Lower leg skin (tissue), 4 donors: ENCODE results near the gene NSMCE1. TPM values are rescaled to one million over a fixed set of nuclear protein-coding genes. Genes with fewer than 3 reads are reported as not detected.

ENCODE experiments used
- DNase-seq, 2 donors: peaks; one replicate each; pipeline ENCODE4 v3.0.0-alpha.2; 2019; ENCODE audit warnings: low spot score in 2 of 2
- H3K4me3 ChIP-seq: fragments of 200-600 bp; sonication (generic); 2 replicates; pipeline ENCODE4 v1.5.1; 2017; ENCODE audit warnings: mild to moderate bottlenecking, low read depth; ENCODE audit not compliant: poor library complexity, severe bottlenecking
- POLR2A ChIP-seq, 2 donors: fragments of 450-650 bp; IDR thresholded peaks; one replicate each; pipeline ENCODE4 v1.6.1; 2016 to 2017; ENCODE audit warnings: antibody characterized with exemption in 2 of 2, mild to moderate bottlenecking in 1 of 2, moderate library complexity in 1 of 2
- WGBS, 2 donors: methylation state at CpG; one replicate each; pipeline ENCODE4 v1.1.5; 2018; 5-methylcytosine and 5-hydroxymethylcytosine counted together
- intact Hi-C: fragments of 100-400 bp; cut with DNase I; formaldehyde crosslinking; loops from one replicate; pipeline ENCODE4 v1.15.0; 2023; ENCODE audit warnings: low total_unique reads
- total RNA-seq, 4 donors: library from RNA; depleted of rRNA; stranded (reverse); fragments of >200 nt; gene quantifications; one replicate each; pipeline ENCODE4 v1.1.0, GENCODE V29; 2016
- TF ChIP-seq, protein P1 (sequence below), 3 donors: fragments of 450-650 bp; IDR thresholded peaks; one replicate each; pipeline ENCODE4 v1.5.1; 2016; ENCODE audit warnings: antibody characterized with exemption in 3 of 3, mild to moderate bottlenecking in 3 of 3, moderate library complexity in 2 of 3

NSMCE1 gene, protein sequence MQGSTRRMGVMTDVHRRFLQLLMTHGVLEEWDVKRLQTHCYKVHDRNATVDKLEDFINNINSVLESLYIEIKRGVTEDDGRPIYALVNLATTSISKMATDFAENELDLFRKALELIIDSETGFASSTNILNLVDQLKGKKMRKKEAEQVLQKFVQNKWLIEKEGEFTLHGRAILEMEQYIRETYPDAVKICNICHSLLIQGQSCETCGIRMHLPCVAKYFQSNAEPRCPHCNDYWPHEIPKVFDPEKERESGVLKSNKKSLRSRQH
- 10 to 100 TPM; 17.3 to 29.2 (median 21.1) TPM for total RNA-seq

DNA sequence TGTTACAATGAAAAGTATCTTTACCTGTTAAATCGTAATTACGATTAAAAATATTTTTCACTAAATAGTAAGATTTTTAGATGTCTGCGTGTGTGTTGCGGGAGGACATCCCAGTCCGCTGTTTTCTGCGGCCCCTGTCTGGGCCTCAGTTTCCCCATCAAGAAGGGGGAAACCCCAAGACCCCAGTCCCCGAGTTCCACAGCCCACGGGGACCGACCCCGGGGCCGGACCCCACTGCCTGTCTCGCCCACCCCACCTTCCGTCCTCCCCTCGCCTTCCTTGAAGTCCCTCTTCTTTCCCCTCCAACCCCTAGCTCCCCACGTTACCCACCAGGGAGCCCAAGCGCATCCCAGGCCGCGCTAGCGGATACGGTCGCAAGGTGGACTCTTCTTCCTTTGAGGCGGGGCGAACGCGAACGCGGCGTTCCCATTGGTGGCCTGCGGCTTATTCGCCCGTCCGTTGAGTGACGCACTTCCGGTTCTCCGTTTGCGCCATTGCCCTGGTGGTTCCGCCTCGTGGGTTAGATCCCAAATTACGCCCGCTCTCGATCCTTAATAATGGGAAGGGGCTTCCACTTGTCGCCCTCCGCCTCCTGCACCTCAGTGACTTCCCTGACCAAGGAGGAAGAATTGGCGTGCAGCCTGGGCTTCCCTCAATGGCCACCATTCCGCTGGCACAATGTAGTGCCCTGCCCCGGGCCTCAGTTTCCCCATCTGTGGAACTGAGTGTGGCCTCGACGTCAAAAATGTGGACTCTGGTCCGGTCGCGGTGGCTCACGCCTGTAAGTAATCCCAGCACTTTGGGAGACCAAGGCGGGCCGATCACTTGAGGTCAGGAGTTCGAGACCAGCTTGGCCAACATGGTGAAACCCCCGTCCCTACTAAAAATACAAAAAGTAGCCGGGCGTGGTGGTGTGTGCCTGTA lies at the start of gene NSMCE1:
TSS of gene NSMCE1 (minus strand) at position 397 of the 924 bp plus-strand sequence. CDS start 11,202 bp downstream, outside the sequence.
- peak; percentile 97 to 100 for DNase-seq
- peak within 1 kb of the TSS; percentile 71 for H3K4me3 ChIP-seq
- intact Hi-C loops = loop anchor here (5.0 kb wide), 1 partner anchor 44 kb away; the partner anchor contains the start of gene IL4R
- 8 to 11% methylated on average over 56 to 57 of the region's 58 CpGs for WGBS, 2 donors
- TF ChIP-seq, protein P1, sequence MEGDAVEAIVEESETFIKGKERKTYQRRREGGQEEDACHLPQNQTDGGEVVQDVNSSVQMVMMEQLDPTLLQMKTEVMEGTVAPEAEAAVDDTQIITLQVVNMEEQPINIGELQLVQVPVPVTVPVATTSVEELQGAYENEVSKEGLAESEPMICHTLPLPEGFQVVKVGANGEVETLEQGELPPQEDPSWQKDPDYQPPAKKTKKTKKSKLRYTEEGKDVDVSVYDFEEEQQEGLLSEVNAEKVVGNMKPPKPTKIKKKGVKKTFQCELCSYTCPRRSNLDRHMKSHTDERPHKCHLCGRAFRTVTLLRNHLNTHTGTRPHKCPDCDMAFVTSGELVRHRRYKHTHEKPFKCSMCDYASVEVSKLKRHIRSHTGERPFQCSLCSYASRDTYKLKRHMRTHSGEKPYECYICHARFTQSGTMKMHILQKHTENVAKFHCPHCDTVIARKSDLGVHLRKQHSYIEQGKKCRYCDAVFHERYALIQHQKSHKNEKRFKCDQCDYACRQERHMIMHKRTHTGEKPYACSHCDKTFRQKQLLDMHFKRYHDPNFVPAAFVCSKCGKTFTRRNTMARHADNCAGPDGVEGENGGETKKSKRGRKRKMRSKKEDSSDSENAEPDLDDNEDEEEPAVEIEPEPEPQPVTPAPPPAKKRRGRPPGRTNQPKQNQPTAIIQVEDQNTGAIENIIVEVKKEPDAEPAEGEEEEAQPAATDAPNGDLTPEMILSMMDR (IDR thresholded peaks at IDR 0.05) = no peak
- TF ChIP-seq POLR2A (IDR thresholded peaks at IDR 0.05) = peak in 1 of 2 donors; percentile 5

DNA sequence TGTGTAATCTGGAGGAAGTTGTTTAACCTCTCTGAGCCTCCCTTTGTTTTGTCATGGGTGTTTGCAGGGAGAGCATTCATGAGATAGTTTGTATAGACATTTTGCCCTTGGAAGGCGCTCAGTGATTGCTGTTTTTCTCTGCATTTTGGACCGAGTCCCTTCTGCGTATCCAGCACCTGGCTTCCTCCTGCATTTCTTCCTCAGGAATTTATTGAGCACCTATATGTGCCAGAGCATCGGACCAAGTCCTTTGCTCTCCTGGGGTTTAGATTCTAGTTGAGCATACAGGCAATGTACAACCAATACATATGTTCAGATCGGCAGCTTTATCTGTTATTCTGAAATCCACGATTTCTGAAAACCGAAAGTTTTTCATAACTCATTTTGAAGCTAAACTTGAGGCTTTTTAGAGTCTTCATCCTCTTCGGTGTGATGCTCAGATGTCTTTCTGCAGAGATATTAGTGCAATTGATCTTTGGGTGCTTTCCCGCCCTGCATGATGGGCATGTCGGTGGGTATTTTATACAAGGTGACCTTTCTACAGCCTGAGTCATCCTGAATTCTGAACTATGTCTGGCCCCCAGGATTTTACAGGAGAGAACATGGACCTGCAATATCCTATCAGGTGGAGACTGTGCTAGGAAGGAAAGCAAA lies 49.3 kb upstream of the NSMCE1 start:
- DNase-seq = no peak
- TF ChIP-seq POLR2A (IDR thresholded peaks at IDR 0.05) = no peak
- TF ChIP-seq, protein P1 (IDR thresholded peaks at IDR 0.05) = no peak
- no peak overlapping the region for H3K4me3 ChIP-seq
- WGBS, 2 donors = 64 to 68% methylated on average over 10 of the region's 10 CpGs
- intact Hi-C loops = no loop called here

GRCh38 chr16:27317320-27317719 lies 48.7 kb upstream of the NSMCE1 start:
- DNase-seq = peak; percentile 42 to 85
- 22 to 39% methylated on average over 6 to 7 of the region's 7 CpGs for WGBS, 2 donors
- no peak overlapping the region for H3K4me3 ChIP-seq
- no peak for TF ChIP-seq POLR2A (IDR thresholded peaks at IDR 0.05)
- TF ChIP-seq, protein P1 (IDR thresholded peaks at IDR 0.05) = no peak
- intact Hi-C loops = no loop called here

- intact Hi-C loops = no loop called here
- DNase-seq = peak in 1 of 2 donors; percentile 78
- H3K4me3 ChIP-seq = no peak overlapping the region
- WGBS, 2 donors = 53 to 63% methylated on average over 8 of the region's 8 CpGs
- TF ChIP-seq, protein P1 (IDR thresholded peaks at IDR 0.05) = no peak
- TF ChIP-seq POLR2A (IDR thresholded peaks at IDR 0.05) = no peak
These were observed 47.6 kb upstream of the NSMCE1 start for GRCh38 chr16:27316038-27316680.

DNA sequence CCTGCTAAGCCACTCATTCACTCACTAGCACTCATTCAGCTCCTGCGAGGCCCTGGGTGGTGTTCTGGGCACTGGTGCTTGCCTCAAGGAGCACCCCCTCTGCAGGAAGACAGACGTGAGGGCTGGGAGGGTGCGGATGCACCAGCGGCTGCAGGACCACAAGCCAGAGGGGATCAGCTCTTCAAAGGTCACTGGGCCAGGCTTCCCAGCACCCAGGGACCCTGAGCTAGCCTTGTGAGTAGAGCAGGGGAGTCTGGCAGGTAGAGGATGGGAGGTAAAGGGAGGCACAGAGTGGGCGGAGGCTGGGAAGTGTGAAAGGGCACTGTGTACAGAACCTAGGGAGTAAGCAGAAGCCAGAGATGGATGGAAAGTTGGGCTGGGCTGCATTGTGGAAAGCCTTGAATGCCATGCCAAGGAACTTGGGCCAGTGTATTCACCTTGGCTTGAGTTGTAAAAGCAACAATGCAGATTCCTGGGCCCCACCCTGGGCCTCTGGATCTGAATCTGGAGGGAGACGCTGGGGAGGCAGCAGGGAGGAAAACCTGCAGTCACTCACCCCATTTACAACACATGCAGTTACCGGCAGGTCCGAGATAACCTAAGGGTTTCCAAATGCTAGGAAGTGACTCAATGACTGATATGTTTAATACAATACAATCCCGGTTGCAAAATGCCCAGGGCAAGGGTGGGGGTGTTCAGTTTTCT lies 46.9 kb upstream of the NSMCE1 start:
- H3K4me3 ChIP-seq = no peak overlapping the region
- peak; percentile 71 to 93 for DNase-seq
- TF ChIP-seq, protein P1 (IDR thresholded peaks at IDR 0.05) = no peak
- no peak for TF ChIP-seq POLR2A (IDR thresholded peaks at IDR 0.05)
- 14 to 20% methylated on average over 9 of the region's 9 CpGs for WGBS, 2 donors
- intact Hi-C loops = no loop called here
